H1 (cell line): Measurements from ENCODE around the gene AFF1. TPM values are rescaled to one million over a fixed set of nuclear protein-coding genes. Genes with fewer than 3 reads are reported as not detected.
A peak's percentile ranks its signal among the peaks of the same experiment; 100 is the strongest.

Experiments used
- ATF3 ChIP-seq: IDR thresholded peaks from 2 replicates; pipeline ENCODE4 v1.6.1; 2011; ENCODE audit warnings: low read depth, mild to moderate bottlenecking, low read length; ENCODE audit not compliant: insufficient read depth
- CBX5 ChIP-seq: fragments of 300-800, 300-1000 bp; sonication (generic); IDR thresholded peaks from 2 replicates; pipeline ENCODE4 v1.7.1; 2016; ENCODE audit warnings: antibody characterized with exemption, low read length, low read depth
- CBX8 ChIP-seq: fragments of 300-800, 300-1000 bp; sonication (generic); IDR thresholded peaks from 2 replicates; pipeline ENCODE4 v1.7.1; 2016; ENCODE audit warnings: low read depth, low read length, borderline replicate concordance
- CTCF ChIP-seq, 3 experiments: IDR thresholded peaks; 1 replicate in 2 of 3; 2 replicates in 1 of 3; pipeline versions ENCODE4 v1.5.1 to v1.6.1; 2011; ENCODE audit warnings: low read length in 3 of 3, mild to moderate bottlenecking in 3 of 3, inconsistent platforms in 2 of 3, low read depth in 1 of 3, moderate library complexity in 1 of 3; ENCODE audit not compliant: insufficient read depth in 1 of 3; ENCODE audit errors: control extremely low read depth in 1 of 3
- JUND ChIP-seq: IDR thresholded peaks from 2 replicates; pipeline ENCODE4 v1.6.1; 2011; ENCODE audit warnings: mild to moderate bottlenecking, improper control_type of control experiment, low read length
- MAFK ChIP-seq: IDR thresholded peaks from 2 replicates; pipeline ENCODE4 v1.6.1; 2012; ENCODE audit warnings: low read depth, mild to moderate bottlenecking, improper control_type of control experiment, low read length
- MAX ChIP-seq: IDR thresholded peaks from 2 replicates; pipeline ENCODE4 v1.6.1; 2012; ENCODE audit warnings: inconsistent platforms
- RFX5 ChIP-seq: IDR thresholded peaks from 2 replicates; pipeline ENCODE4 v1.6.1; 2011; ENCODE audit warnings: low read depth, low read length, improper control_type of control experiment, borderline replicate concordance
- RXRA ChIP-seq: IDR thresholded peaks from 2 replicates; pipeline ENCODE4 v1.6.1; 2011; ENCODE audit warnings: low read depth, mild to moderate bottlenecking, low read length, moderate library complexity; ENCODE audit not compliant: insufficient read depth
- SIX5 ChIP-seq: IDR thresholded peaks from 2 replicates; pipeline ENCODE4 v1.6.1; 2011; ENCODE audit warnings: mild to moderate bottlenecking, low read depth, low read length
- SP1 ChIP-seq: IDR thresholded peaks from 2 replicates; pipeline ENCODE4 v1.6.1; 2011; ENCODE audit warnings: low read depth, low read length
- TBP ChIP-seq: IDR thresholded peaks from 2 replicates; pipeline ENCODE4 v1.6.1; 2011; ENCODE audit warnings: low read depth, low read length, improper control_type of control experiment
- YY1 ChIP-seq: IDR thresholded peaks from 2 replicates; pipeline ENCODE4 v1.6.1; 2011; ENCODE audit warnings: low read depth, mild to moderate bottlenecking, low read length
- polyA plus RNA-seq, 7 experiments: library from polyadenylated mRNA; depleted of rRNA in 3 of 7; stranded (reverse) in 5 of 7; unstranded in 2 of 7; fragments of >200 nt in 5 of 7; fragments of 200-250 nt in 2 of 7; gene quantifications; 1 replicate in 5 of 7; 2 replicates in 1 of 7; 4 replicates in 1 of 7; pipeline versions ENCODE4 v1.2.1 to v1.2.3, GENCODE V29; 2011 to 2013; ENCODE audit warnings: missing spikeins in 2 of 7, mixed read lengths in 2 of 7
- total RNA-seq: library from RNA; stranded (reverse); fragmentation: NEBNext Ultra II Directional; extraction: Animal tissue kit (Norgen Biotek cat#: 25700); gene quantifications from 2 replicates; pipeline ENCODE4 v1.2.1, GENCODE V29; 2021

AFF1 gene
- total and polyA plus RNA-seq, 2 of the 8 experiments (the other 6 are each of a cell fraction or from before 2014, with no cell fraction given) = 14.8 to 85.5 TPM

- TF ChIP-seq SIX5 (no peak), CBX5 (no peak), MAFK (no peak), MAX (no peak), SP1 (no peak), TBP (peak; percentile 76; the same call in 1 of the 2 replicates), ATF3 (0 out of 2 replicates have a peak, but pooled peaks have one; percentile 34), RXRA (no peak), CBX8 (no peak), YY1 (no peak), JUND (no peak), RFX5 (no peak), CTCF (IDR thresholded peaks at IDR 0.05; ENCODE audit: control extremely low read depth in 1 of 3, insufficient read depth in 1 of 3, low read depth in 1 of 3, low read length in 3 of 3) (peak; percentile 33 to 39 (median 34))
- TF ChIP-seq, all 59 proteins: peak for 20
Measured at GRCh38 chr4:86934771-86935565, at the start of gene AFF1 (continued).
